IPS DF 6.9 (cell line): ENCODE measurements around the gene SZT2.

Experiments
- DNase-seq: peaks from one replicate; pipeline ENCODE4 v3.0.0-alpha.2; 2013; ENCODE audit warnings: low read depth, low spot score
- H3K27ac ChIP-seq: one replicate; pipeline ENCODE4 v1.5.1; 2013; ENCODE audit warnings: low read length, control low read depth
- H3K27me3 ChIP-seq: 2 replicates; pipeline ENCODE4 v1.6.1; 2013; ENCODE audit warnings: mild to moderate bottlenecking, low read length; ENCODE audit not compliant: control insufficient read depth, insufficient read depth
- H3K36me3 ChIP-seq: 2 replicates; pipeline ENCODE4 v1.6.1; 2013; ENCODE audit warnings: low read length; ENCODE audit not compliant: control insufficient read depth, insufficient read depth
- H3K4me1 ChIP-seq: 2 replicates; pipeline ENCODE4 v1.6.1; 2013; ENCODE audit warnings: low read length; ENCODE audit not compliant: control insufficient read depth, insufficient read depth
- H3K4me3 ChIP-seq: 2 replicates; pipeline ENCODE4 v1.5.1; 2013; ENCODE audit warnings: mild to moderate bottlenecking, low read length
- H3K9me3 ChIP-seq: 2 replicates; pipeline ENCODE4 v1.6.1; 2013; ENCODE audit warnings: low read length, inconsistent platforms; ENCODE audit not compliant: control insufficient read depth, insufficient read depth
- WGBS: extraction: QIAGEN DNeasy Blood & Tissue Kit; methylation state at CpG from one replicate; pipeline ENCODE4 v1.1.7; 2013; ENCODE audit warnings: mixed read lengths, missing lambda C conversion rate; ENCODE audit not compliant: insufficient read length, insufficient coverage; 5-methylcytosine and 5-hydroxymethylcytosine counted together

Gene SZT2

DNA sequence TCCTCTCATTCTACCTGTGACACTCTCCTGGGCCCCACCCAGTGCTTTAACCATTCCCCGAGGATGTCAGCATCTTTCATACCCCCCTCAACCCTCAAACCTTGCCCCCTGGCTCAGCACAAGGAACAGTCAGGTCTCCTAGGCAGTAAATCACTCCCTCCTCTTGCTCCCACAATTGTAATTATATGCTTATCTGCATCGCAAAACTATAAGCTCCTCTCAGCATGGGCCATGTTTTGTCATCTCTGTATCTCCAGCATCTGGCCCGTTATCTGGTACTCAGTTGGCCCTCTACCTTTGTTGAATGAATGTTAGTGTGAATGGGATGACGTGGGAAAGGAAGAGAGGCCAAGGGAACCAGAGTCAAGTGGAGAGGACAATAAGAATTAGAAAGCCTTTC, 19.1 kb upstream of the SZT2 start:
- Histone ChIP-seq H3K9me3 (no peaks in the 10 kb centered on the region), H3K4me1 (peaks cover 5% of the 10 kb centered on the region; the same call in 1 of the 2 replicates), H3K27me3 (no peaks in the 10 kb centered on the region), H3K4me3 (no peak overlapping the region), H3K36me3 (no peaks in the 10 kb centered on the region), H3K27ac (no peak overlapping the region)
- DNase-seq, result no peak
- no CpG with 5 or more reads among the region's 4 CpGs for WGBS

GRCh38 chr1:43372172-43372571, 17.5 kb upstream of the SZT2 start:
- Histone ChIP-seq H3K4me3 (no peak overlapping the region), H3K27ac (no peak overlapping the region), H3K4me1 (0 out of 2 replicates have a peak, but pooled peaks cover 1% of the 10 kb centered on the region), H3K27me3 (no peaks in the 10 kb centered on the region), H3K9me3 (no peaks in the 10 kb centered on the region), H3K36me3 (no peaks in the 10 kb centered on the region)
- WGBS, result no CpG with 5 or more reads among the region's 5 CpGs
- DNase-seq, result no peak

DNA sequence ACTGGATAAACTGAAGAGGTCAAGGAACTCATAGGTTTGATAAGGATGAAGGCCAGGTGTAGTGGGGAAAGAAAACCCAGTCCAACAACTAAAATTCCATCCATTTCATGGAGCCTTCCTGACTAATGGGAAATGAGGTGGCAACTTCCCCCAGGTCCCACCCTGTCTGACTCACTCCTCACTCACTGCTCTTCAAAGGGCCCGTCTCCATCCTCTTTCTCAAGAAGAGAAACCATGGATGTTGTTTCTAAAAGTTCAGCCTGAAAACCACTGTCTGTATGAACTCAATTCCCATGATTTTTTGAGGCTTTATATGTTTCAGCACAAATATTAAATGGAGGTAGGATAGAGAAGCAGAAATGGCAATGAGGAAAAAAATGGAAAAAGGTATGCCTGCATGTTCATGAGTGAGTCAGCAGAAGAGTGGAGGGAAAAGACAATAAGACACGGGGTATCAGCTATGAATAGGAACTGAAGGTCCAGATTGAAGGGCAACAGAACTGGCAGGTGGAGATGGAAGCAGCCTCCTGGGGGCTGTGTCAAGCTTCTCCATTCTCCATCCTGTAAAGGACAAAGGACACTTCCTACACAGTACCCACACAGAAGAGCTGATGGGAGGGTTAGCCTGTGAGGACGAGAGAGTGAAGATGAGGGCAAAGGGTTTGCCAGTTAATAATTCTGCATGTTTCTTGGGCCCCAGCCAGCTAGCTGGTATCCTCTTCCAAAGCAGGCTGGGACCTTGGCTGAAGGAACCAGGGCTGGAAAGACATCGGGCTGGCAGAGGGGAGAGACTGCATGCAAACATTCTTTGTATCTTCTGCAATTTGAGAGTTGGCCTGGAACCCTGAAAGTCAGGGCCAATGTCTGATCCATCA, 16.4 kb upstream of the SZT2 start:
- Histone ChIP-seq H3K4me3 (no peak overlapping the region), H3K9me3 (no peaks in the 10 kb centered on the region), H3K4me1 (peaks cover 2% of the 10 kb centered on the region; the same call in 1 of the 2 replicates), H3K27me3 (no peaks in the 10 kb centered on the region), H3K36me3 (no peaks in the 10 kb centered on the region), H3K27ac (no peak overlapping the region)
- WGBS, result no CpG with 5 or more reads among the region's 4 CpGs
- DNase-seq, result no peak

DNA sequence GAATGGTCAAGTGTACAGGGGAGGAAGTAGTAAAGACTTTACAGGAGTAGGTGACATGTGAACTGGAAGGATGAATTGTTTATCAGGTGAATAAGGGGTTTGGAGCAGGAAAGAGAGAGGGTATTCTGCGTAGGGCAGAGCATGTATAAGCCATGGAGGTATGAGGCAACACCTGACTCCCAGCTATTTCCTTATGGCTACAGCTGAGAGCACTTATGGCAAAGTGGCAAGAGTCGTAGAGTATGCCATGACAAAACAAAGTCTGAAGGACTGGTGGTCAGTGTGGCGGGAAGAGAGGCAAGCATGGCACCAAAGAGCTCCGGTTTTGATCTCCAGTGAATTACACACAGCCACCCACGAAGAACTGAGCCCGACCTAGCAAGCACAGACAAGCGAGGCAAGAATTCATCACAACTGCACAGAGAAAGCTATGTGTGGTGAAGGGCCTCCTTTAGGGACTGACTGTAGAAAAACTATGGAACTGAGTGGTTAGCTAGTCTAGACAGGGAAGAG, 12.9 kb upstream of the SZT2 start:
- H3K4me1 ChIP-seq, result peaks cover 1% of the 10 kb centered on the region; the same call in 1 of the 2 replicates
- H3K27me3 ChIP-seq, result no peaks in the 10 kb centered on the region
- no peaks in the 10 kb centered on the region for H3K9me3 ChIP-seq
- no peak overlapping the region for H3K4me3 ChIP-seq
- no peaks in the 10 kb centered on the region for H3K36me3 ChIP-seq
- WGBS, result no CpG with 5 or more reads among the region's 7 CpGs
- no peak for DNase-seq
- no peak overlapping the region for H3K27ac ChIP-seq

GRCh38 chr1:43377831-43378230, 11.9 kb upstream of the SZT2 start:
- no peaks in the 10 kb centered on the region for H3K27me3 ChIP-seq
- DNase-seq, result no peak
- H3K36me3 ChIP-seq, result no peaks in the 10 kb centered on the region
- no peak overlapping the region for H3K27ac ChIP-seq
- no peak overlapping the region for H3K4me3 ChIP-seq
- peaks cover 1% of the 10 kb centered on the region; the same call in 1 of the 2 replicates for H3K4me1 ChIP-seq
- no CpG with 5 or more reads among the region's 1 CpG for WGBS
- H3K9me3 ChIP-seq, result no peaks in the 10 kb centered on the region

GRCh38 chr1:43379476-43379875, 10.2 kb upstream of the SZT2 start:
- Histone ChIP-seq H3K36me3 (peaks cover 3% of the 10 kb centered on the region; the same call in 1 of the 2 replicates), H3K9me3 (no peaks in the 10 kb centered on the region), H3K27me3 (no peaks in the 10 kb centered on the region), H3K4me3 (no peak overlapping the region), H3K4me1 (peaks cover 1% of the 10 kb centered on the region; the same call in 1 of the 2 replicates), H3K27ac (no peak overlapping the region)
- no peak for DNase-seq
- WGBS, result no CpG with 5 or more reads among the region's 1 CpG

- Histone ChIP-seq H3K4me3 (no peak overlapping the region), H3K36me3 (peaks cover 18% of the 10 kb centered on the region; the same call in 1 of the 2 replicates), H3K9me3 (no peaks in the 10 kb centered on the region), H3K27ac (no peak overlapping the region), H3K4me1 (peaks cover 1% of the 10 kb centered on the region; the same call in 1 of the 2 replicates), H3K27me3 (no peaks in the 10 kb centered on the region)
- WGBS, result no CpG with 5 or more reads among the region's 3 CpGs
- no peak for DNase-seq
Measured at GRCh38 chr1:43381612-43382011, 8.1 kb upstream of the SZT2 start.

DNA sequence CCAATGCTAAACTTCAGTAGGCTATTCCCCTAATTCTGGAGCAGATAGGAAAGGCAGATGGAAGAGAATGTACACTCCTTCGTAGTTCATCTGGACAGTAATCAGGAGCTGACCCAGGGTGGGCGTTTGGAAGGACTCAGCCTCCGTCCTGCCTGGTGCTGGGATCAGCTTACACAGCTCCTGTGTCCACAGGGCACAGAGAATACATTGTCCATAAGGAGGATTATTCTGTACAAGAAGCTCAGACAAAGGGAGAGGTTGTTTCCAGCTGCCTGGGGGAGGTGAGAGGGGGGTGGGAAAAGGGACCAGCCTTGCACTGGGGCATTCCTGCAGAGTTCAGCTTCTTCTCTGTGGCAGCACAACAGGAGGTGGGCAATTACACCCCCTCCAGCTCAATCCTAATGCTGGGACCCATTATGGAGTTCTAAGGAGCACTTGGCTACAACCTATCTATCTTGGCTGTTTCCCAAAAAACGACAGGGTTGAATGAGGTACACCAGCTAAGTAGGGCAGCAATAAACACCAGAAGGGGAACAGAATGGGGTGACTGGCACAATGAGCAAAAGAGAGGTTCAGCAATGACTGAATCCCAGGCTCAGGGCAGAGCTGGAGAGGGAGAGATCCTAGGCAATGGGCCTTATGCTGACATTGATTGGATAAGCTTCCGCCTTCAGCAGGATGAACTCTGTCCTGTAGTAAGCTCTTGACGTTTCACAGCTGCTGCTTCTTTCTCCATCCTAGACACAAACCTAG, 7.5 kb upstream of the SZT2 start:
- Histone ChIP-seq H3K27me3 (no peaks in the 10 kb centered on the region), H3K27ac (no peak overlapping the region), H3K4me1 (peaks cover 1% of the 10 kb centered on the region; the same call in 1 of the 2 replicates), H3K9me3 (no peaks in the 10 kb centered on the region), H3K4me3 (no peak overlapping the region), H3K36me3 (peaks cover 20% of the 10 kb centered on the region; the same call in 1 of the 2 replicates)
- WGBS, result no CpG with 5 or more reads among the region's 6 CpGs
- no peak for DNase-seq

DNA sequence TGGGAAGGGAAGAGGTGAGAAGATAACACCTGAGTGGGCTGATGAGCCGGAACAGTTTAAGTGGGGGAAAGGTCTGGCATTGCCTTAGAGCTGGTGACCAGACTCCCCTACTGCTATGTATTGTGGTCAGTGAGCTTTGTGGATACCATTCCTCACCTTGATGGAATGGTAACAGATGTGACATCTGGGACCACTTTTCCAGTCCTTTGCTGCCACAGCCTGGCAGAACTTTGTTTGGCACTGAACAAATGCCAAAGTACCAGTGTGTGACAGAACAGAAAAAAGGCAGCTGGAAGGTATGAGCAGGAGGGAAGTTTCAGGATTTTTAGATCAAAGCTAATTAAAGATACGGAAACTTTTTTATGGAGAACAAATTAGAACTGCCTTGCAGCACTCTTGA, 6.2 kb upstream of the SZT2 start:
- no peak overlapping the region for H3K27ac ChIP-seq
- peaks cover 20% of the 10 kb centered on the region; the same call in 1 of the 2 replicates for H3K36me3 ChIP-seq
- no peaks in the 10 kb centered on the region for H3K9me3 ChIP-seq
- H3K27me3 ChIP-seq, result no peaks in the 10 kb centered on the region
- no peak overlapping the region for H3K4me3 ChIP-seq
- H3K4me1 ChIP-seq, result no peaks in the 10 kb centered on the region; the same call in 1 of the 2 replicates
- no CpG with 5 or more reads among the region's 2 CpGs for WGBS
- DNase-seq, result no peak

DNA sequence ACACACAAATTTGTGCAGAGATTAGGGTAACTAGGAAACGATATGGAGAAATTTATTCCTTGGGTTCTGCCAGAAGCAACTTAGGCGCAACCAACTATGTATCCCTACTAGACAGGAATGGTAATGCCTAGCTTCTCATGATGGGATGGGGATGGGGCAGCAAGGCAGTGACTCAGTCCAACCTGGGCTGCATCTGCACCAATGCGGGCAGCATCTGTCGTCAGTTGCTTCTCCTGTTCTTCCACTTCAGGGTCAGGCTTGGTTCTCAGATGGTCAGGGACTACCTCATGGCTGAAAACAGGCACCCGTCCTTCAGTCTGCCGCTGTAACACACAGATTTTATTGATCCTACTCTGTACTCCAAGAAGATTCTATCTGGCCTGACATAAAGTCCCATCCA, 3.0 kb upstream of the SZT2 start:
- no peak for DNase-seq
- WGBS, result no CpG with 5 or more reads among the region's 6 CpGs
- Histone ChIP-seq H3K4me3 (no peak overlapping the region), H3K27me3 (no peaks in the 10 kb centered on the region), H3K9me3 (no peaks in the 10 kb centered on the region), H3K36me3 (peaks cover 20% of the 10 kb centered on the region; the same call in 1 of the 2 replicates), H3K4me1 (no peaks in the 10 kb centered on the region), H3K27ac (no peak overlapping the region)
